GM21447 (cell line): ENCODE data around the gene ATF6B.
"Not testable (repeated sequence)": the region's sequence is repeated elsewhere in the genome, so short reads cannot be mapped to it uniquely, and the experiment has no call there.

Experiments
- ATAC-seq: cut with Tn5 transposase; IDR thresholded peaks from one replicate; pipeline ENCODE4 v1.9.1; 2021; ENCODE audit not compliant: unreplicated experiment

Gene ATF6B

DNA sequence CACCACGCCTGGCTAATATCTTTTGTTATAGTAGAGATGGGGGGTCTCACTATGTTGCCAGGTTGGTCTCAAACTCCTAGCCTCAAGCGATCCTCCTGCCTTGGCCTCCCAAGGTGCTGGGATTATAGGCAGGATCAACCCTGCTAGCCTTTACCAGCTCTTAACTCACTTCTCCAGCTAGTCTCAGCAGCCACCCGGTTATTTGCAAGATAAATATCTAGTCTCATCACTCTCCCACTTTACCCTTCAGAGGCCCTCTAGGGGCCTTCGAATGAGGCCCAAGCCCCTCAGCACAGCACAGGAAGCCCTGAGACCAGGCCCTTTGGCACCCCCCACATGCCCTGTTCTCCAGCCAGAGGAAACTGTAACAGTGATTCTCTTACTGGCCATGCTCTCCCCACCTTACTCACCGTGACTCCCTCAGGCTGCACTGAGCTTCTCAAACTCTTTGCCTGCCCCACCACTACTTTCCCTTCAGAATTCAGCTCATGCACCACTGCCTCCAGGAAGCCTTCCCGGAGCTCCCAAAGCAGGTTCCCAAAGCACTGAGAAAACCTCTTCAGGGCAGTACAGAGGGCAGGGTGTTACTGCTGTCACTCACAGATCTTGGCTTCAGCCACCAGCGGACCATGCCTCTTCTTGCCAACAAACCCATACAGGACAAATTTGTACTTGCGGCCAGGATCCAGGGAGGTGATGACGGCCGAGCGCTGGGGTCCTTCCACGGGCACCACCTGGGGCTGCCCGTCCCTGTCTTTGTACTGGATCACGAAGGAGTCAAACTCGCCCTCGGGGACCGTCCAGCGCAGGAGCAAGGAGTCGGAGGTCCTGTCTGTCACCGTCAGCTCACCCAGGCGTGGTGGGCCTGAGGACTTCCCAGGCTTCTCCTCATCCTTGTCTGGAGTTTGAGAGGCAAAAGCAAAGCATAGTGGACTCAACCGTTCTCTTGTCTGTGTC, 44.0 kb downstream of the ATF6B start:
- no peak for ATAC-seq

DNA sequence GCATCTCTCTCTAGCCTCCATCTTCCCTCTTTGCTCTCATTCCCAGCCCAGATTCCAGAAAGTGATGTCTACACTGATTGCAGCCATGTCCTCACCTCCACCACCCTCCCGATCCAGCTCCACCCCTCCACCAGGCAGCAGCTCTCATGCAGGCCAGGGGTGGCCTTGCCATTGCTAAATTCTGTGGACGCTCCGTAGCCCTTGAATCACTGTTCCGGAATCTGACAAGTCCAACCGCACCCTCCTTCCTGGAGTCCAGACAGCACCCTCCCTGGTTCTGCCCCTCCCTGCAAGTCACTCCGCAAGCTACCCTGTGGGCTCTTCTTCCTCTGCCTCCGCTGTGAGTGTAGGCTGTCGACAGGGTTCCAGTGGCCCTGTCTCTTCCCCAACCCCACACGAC, 45.1 kb downstream of the ATF6B start:
- no peak for ATAC-seq

DNA sequence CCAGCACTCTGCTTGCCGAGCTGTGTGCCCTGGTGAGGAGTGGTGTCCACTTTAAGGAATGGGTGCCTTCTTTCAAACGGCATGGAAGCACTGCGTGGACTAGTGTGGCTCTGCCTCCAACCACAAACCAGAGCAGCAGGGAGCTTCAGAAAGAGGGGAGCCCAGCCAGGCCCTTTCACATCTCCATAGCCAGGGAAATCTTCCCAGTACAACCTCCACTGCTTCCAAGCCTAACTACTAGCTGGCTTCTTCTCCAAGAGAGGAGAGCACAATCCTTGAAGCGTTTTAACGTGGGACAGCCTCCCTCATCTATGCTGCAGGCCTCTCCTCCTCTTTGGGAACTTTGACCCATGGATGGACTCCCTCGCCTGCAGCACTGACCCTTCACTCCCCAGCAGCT, 45.6 kb downstream of the ATF6B start:
- no peak for ATAC-seq

DNA sequence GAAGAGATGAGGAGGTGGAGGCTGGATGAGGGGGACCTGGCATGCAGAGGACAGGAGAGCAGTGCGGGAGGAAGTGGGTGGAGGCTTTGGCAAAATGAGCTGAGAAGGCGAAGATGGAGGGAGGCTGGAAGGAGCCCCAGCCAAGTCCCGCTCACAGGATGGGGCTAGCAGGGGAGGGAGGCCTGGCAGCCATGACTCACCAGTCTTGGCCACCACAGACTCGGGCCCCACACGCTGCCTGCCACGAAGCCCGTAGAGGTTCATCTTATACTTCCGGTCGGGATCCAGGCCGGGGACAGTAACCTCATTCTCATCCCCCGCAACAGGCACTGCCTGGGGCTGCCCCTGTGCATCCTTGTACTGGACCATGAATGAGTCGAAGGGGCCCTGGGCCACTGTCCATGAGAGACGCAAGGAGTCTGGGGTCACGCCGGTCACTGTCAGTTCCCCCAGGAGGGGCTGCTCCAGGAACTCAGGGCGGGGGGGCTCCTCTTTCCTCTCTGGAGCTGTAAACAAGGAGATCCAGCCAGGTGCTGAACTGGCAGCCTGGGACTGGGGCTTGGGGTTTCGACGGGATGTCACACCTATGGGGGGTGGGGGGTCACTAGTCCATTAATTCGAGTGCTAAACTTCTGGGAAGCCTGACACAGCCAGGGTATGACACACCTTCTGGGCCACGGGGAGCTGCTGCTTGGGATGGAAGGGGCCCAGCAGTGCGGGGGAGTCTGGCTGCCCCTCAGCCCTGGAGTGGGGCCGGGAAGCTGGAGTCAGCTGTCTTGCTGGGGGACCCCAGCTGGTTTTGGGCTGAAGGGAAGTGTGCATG, 46.7 kb downstream of the ATF6B start:
- ATAC-seq: no peak

DNA sequence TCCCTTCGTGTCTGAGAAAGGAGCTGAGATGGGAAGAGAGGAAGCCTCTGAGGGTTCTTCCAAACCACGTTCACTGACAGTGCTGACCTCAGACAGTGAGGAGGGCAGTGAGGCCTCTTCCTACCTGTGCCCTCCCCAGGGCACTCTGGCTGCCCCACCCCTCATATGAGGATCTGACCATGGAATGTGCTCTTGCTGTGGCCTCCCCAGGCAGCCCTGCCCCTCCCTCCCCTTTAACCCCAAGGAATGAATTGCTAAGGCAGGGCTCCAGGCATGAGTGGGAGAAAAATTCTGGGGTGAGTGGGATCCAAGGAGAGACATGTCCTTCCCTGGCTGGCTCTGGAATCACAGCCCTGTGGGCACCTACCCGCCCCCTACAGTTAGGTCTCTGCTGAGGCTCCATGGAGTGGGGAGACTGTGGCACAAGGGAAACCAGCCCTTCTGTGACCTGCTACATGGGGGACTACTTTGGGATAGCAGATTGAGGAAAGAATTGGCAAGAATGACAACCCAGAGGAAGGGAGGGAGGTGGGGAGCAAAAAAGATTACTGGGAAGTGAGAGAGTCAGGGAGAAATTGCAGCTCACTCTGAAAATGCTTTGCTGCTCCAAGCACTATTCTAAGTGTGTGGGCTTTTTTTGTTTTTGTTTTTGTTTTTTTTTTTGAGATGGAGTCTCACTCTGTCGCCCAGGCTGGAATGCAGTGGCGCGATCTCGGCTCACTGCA, 48.3 kb downstream of the ATF6B start:
- no peak for ATAC-seq

DNA sequence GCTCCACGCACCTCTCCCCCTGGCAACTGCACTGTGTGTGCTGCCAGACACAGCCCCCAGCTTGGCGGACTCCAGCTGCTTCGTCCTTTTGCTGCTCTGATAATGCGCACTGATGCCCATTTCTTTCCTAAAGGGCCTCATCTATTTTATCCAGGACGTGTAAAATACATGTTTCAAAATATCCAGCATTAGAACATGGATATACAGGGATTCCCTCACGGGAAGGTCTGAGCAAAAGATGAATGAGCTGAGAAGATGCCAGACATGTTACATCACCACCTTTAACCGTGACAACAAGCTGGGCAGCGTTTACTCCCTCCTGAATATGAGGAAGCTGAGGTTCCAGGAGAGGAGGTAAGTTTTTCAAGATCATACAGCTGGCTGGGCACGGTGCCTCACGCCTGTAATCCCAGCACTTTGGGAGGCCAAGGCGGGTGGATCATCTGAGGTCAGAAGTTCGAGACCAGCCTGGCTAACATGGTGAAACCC, 51.7 kb downstream of the ATF6B start:
- ATAC-seq: no peak

DNA sequence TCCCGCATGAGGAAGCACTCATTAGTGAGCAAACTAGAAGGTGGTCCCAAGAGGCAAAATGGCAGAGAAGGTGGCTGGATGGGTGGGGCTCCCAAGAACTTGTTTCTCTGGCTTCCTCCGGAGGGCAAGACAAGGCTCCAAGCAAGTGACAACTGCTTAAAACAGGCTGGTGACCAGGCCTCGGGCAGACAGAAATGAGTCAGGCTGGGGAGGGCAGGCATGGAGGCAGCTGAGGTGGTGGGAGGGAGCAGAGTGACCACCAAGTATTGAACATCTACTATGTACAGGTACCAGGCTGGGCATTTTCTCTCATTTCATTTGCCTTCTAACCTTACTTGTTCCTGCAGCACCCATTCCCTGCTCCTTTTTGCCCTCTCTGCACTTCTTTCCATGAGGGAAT, 52.3 kb downstream of the ATF6B start:
- ATAC-seq: no peak

DNA sequence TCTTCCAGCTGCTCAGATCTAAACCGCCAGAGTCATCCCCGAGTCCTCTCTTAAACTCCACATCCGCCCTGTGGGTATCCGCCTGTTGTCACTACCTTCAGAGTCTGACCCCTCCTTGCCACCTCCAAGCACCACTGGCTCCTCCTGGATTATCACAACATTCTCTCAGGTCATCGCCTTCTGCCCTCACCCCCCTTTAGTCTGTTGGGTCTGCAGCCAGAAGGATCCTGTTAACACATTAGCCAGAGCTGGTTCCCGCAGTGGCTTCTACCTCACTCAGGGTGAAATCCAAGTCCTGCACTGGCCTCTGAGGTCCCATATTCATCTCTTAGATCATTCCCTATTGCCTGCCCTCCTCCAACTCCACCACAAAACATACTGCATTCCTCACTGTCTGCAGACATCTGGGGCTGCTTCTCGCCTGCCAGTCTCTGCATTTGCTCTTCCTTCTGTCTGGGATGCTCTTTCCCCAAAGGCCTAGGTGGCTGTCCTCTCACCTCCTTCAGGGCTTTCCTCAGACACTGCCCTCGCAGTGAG, 53.0 kb downstream of the ATF6B start:
- ATAC-seq: no peak

DNA sequence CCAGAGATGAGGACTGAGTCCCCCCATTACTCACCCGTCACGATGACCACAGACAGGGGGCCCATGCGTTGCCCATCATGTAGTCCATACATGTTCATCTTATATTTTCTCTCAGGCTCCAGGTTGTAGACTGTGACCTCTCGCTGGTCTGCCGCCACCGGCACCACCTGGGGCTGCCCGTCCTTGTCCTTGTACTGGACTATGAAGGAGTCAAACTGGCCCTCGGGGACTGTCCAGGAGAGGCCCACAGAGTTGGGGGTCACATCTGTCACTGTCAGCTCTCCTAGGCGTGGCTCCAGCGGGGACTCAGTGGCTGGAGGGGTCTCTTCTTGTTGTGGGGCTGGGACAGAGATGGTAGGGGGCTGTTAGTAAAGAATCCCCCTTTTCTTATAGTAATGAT, 54.4 kb downstream of the ATF6B start:
- no peak for ATAC-seq

DNA sequence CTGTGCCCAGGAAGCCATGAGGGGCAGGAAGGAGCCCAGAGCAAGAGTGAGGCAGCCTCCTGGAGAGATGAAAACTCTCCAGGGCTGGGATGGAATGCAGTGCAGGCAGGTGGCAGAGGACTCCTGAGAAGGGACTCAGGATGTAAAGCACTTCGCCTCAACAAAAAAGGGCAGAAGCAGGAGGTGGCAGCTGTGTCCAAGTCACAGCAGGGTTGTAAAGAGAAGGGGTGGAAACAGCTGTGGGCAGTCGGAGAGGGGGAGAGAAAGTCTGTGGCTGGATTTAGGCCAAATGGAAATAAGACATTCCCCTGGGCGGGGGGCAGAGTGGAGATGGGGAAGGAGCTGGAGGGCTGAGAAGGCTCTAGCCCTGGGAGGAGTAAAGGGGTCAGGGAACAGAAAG, 54.9 kb downstream of the ATF6B start:
- no peak for ATAC-seq

DNA sequence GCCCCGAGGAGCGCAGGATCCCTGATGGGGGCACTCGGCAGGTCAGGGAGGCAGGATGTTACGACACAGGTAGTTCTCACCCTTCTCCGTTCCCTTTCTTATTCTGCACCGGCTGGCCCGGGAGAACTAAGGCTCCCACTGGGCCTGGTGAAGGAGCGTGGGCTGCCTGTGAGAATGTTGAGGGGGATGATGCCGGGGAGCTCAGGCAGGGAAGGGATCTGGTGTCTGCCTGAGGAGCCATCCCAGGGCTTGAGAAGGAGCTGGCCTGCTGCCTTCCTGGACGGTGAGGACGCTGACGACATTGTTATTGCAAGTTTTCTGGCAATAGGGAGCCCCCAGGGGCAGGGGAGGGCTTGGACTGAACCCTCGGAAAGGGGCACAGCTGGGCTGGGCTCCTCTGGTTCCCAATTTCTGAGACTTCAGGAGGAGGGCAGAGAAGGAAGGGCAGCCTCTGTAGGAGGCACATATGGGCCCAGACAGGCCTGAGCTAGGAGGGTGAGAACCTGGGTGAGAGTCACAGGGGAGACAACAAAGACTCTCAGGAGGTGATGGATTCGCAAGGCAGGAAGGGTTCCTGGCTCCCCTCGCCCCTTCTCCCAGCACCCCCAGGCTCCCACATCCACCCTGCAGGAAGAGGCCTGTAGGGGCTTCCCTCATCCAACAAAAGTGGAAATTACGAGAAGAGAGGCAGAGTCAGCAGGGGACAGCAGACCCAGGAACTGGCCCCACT, 57.1 kb downstream of the ATF6B start:
- ATAC-seq: no peak

DNA sequence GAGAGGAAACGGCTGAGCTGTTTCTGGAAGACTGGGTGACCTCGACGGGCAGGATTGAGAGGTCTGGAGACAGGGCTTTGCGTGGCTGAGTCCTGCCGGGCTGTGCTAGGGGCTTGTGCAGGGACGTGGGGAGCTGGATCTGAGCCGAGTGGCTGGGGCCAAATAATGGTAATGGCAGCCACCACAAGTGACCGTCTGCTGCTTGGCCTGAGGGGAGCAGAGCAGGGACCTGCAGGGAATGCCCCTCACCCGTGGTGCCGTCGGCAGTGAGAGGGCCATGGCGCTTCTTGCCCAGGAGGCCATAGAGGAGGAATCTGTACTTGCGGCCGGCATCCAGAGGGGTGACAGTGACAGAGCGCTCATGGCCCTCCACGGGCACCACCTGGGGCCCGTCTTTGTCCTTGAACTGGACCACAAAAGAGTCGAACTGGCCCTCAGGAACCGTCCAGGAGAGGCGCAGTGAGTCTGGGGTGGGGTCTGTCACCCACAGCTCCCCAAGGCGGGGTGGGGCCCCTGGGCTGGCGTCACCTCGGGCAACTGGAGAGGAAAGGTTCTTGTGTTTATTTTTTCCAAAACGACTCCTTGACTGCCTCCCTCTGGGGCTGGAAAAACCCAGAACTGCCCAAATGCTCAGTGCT, 58.0 kb downstream of the ATF6B start:
- ATAC-seq: no peak

DNA sequence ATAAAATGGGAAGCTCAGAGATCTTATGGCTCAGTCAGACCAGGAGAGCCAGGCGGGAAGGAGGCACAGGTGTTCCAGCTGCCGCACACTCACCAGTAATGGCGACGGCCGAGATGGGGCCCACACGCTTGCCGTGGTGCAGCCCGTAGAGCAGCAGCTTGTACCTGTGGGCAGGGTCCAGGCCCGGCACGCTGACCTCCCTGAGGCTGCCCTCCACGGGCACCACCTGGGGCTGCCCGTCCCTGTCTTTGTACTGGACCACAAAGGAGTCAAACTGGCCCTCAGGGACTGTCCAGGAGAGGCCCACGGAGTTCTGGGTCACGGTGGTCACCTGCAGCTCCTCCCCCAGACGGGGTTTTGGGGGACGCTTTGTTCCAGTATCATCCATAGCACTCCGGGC, 58.6 kb downstream of the ATF6B start:
- no peak for ATAC-seq

DNA sequence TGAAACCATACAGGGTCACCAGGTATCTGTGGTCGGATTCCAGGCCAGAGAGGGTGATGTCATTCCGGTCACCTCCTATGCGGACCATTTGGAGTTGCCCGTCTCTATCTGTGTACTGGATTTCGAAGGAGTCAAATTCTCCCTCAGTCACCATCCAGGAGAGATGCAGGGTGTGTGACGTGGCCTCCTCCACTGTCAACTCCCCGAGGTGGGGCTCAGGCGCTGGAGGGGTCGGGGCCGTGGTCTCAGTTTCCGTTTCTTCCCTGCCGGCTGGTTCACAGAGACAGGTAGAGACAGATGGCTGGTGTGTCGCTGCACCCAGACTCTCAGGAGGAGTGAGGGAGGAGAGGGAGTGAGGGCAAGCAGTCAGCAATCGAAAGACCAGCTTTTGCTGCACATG, 59.2 kb downstream of the ATF6B start:
- no peak for ATAC-seq

DNA sequence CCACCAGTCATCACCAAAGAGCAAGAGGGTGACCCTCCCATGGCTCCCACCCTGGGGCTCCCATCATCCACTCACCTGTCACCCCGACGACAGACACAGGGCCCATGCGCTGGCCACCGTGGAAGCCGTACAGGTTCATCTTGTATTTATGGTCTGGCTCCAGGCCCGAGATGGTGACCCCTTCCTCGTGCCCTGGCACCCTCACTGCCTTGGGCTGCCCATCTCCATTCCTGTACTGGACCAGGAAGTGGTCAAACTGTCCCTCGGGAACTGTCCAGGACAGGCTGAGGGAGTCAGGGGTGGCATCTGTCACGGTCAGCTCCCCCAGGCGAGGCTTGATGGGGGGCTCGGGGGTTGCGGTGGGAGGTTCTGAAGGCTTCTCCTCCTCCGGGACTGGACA, 59.7 kb downstream of the ATF6B start:
- not testable (repeated sequence) for ATAC-seq

DNA sequence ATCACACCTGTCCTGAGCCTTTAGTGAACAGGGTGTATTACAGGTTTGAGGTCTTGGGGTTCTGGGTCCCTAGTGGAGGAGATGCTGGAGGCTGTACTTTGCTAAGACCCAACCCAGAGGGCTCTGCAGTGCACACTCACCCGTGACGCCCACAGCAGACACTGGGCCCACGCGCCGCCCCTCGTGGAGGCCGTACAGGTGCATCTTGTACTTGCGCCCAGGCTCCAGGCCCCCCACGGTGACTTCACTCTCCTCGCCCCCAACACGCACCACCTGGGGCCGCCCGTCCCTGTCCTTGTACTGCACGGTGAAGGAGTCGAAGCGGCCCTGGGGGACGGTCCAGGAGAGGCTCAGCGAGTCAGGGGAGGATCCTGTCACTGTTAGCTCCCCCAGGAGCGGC, 60.5 kb downstream of the ATF6B start:
- ATAC-seq: not testable (repeated sequence)
